HUDEP-2 (cell line): ENCODE results near the gene FADS2.

ENCODE experiments used
- DNase-seq, 76 experiments: peaks; one replicate each; lab custom pipeline; 2025; ENCODE audit not compliant: unreplicated experiment in 76 of 76; lab: John Stamatoyannopoulos, UW

Gene FADS2

DNA sequence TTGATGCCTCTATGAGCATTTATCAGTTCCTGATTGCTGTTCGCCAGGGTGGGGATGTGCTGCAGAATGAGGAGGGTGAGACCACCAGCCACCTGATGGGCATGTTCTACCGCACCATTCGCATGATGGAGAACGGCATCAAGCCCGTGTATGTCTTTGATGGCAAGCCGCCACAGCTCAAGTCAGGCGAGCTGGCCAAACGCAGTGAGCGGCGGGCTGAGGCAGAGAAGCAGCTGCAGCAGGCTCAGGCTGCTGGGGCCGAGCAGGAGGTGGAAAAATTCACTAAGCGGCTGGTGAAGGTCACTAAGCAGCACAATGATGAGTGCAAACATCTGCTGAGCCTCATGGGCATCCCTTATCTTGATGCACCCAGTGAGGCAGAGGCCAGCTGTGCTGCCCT lies 32.6 kb upstream of the FADS2 start:
- DNase-seq, result no peak

DNA sequence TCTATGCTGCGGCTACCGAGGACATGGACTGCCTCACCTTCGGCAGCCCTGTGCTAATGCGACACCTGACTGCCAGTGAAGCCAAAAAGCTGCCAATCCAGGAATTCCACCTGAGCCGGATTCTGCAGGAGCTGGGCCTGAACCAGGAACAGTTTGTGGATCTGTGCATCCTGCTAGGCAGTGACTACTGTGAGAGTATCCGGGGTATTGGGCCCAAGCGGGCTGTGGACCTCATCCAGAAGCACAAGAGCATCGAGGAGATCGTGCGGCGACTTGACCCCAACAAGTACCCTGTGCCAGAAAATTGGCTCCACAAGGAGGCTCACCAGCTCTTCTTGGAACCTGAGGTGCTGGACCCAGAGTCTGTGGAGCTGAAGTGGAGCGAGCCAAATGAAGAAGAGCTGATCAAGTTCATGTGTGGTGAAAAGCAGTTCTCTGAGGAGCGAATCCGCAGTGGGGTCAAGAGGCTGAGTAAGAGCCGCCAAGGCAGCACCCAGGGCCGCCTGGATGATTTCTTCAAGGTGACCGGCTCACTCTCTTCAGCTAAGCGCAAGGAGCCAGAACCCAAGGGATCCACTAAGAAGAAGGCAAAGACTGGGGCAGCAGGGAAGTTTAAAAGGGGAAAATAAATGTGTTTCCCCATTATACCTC lies 32.1 kb upstream of the FADS2 start:
- DNase-seq, result no peak

DNA sequence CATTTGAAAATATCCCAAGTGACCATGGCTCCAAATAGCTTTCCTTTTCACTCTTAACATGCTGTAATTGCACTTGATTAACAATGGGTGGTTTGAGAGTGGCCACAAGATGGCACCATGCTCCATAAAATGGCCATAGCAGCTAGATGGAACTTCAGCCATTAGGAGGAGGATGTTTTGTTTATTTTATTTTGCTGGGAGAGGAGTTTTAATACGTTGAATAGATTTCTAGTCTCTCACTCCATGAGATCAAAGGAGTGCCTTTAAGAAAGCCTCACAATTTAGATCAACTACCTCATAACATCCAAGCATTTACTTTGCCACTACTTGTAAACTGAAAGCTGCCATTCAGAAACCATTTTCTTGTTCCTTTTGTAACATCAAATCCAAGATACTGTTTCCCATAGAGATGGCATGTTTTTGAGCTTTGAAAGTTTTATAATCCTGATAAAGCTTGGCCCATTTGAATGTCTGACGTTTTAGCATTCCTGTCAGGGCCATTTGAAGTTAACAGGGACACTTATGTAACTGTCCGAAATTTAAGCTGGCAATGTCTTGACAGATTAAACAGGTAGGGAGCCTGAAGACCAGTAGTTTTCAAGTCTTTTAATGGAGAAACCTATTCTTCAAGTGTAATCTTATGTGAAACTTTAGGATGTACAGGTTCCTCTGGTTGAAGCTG lies 30.7 kb upstream of the FADS2 start:
- peak in 60 of 76 experiments; percentile 7 to 75 (median 46) for DNase-seq

DNA sequence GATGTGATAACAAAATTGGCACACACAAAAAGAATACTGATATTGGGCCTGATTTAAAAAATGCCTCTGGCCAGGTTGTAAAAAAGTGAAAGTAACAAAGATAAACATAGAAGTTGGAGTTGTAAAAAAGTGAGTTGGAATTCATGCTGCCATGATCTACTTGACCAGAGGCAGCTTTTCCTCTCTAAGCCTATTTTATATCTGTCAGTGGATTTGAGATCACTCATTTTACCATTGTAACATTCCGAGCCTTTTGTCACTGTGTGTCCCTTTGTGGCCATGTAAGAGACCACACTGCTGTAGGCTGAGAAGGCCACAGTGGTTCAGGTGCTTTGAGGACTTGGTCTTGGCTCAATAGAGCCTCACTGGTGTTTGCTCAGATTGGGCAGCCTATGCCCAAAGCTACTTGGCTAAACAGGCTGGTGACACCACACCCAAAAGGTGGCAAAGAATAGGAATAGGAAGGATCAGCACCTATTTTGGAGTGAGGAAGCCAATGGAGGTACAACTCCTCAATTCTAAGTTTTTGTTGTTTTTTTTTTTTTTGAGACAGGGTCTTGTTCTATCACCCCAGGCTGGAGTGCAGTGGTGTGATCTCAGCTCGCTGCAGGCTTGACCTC lies 28.3 kb upstream of the FADS2 start:
- DNase-seq, result no peak

DNA sequence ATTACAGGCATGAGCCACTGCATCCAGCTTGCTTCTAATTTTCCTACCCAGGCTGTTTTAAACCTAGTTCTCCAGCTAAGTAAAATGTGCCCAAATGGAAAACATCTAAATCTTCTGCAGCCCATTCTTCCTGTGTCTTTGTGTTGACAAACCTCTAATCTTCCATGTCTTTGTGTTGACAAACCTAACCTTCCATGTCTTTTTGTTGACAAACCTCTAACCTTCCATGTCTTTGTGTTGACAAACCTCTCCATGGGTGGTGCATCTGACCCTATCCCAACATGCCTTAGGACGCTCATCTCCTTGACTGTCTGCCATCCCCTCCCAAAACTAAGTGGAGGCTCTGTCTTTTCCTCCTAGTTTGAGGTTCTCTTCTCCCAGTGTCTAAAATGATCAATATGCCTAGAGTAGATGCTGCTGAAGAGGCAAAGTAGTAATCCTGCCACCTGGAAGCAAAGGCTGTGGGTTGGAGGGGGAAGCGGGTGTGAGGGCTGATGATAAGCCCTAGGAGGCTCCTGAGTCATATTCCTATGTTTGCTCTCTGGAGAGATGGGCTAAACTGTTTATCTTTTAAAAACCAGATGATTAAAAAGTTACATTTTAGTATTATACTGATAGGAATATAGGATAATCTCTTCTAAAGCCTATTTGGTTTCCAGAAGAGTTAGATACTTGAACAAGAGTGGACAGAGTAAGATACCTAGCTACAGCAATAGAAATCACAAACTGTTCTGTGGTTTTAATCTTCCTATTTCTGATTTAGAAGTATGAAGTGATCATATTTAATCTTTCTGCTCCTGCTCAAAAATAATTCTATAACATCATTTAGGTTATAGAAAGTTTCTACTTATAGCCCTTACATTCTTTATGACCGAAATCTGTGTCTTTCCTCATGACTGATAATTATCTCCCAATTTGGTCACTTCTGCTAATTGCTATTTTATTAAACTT lies 27.5 kb upstream of the FADS2 start:
- peak in 28 of 76 experiments; percentile 5 to 55 (median 25) for DNase-seq

DNA sequence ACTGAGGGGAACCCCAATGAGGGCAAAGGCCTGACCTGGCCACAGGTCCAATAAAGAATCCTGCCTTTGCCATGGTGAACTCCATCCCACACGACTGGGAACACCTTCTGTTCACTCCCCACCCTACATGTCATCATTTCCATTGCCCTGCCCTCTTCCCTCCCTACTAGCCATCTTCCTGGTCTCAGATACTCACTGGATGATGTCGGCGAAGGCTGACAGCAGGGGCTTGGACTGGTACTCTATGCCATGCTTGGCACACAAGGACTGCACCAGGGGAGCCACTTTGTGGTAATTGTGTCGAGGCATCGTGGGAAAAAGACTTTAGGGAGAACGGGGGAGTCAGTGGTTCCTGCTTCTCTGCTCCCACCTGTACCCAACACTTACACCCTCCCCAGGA lies 25.5 kb upstream of the FADS2 start:
- no peak for DNase-seq

DNA sequence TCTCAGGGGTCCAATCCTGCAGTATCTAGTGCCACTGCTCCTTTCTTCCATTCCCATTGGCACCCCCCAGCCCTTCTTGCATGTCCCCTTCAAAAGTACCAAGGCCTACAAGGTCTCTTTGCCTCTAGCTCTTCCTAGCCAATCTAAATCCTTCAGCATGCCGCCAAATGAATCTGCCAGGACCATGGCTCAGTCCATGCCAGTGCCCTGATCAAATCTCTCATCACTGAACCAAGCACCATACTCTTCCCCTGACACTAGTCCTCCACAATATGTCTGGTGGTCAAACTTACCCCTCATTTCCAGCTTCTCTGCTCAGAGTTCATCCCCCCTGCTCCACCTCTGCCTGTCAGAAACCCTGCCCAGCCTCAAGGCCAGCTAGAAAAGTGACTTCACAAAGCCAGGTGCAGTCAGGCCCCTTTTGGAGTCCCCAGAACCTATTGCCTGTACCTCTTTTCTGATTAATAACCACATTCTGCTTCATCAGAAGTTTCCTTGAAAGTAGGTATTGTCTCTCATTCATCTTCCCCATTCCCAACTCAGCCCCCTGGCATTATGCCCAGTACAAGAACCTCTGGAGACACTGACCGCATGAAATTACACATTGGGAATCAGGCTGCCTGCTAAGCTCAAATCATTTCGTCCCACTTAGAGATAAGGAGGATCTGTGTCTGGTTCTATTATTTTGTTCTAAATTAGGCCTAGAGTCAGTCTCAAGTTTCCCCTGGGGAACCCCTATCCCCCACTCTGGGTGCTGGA lies 24.0 kb upstream of the FADS2 start:
- peak in 1 of 76 experiments; percentile 34 for DNase-seq

DNA sequence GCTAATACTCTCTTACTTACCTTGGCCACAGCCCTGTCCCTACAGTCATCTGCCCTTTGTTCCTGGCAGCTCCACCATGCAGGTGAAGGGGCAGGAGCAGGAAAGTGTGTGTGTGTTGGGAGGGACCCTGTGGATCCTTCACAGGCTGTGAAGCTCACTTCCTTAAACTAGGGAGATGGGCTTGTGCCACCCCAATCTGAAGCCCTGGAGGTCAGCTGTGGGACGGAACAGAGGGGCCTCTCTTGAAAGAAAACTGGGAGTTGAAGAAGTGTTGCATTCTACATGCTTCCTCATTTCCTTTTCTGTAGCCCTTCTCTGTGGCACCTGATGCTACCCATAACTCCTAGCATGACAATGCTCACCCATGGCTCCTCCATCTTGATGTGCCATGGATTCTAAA lies 23.0 kb upstream of the FADS2 start:
- DNase-seq, result no peak

DNA sequence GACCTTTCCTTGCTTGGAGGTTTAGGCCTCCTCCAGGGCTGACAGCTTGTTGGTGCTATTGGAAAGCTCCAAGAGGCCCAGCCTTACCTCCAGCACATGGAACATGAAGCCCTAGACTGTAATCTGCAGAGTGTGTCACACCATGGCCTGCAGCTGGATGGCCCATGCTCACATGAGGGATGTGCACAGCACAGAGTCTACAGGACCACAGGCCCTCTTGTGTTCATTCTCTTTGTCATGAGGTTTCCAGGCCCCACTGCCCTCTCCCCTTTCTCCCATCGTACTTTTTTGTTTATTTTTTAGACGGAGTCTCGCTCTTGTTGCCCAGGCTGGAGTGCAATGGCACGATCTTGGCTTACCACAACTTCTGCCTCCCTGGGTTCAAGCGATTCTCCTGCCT lies 21.3 kb upstream of the FADS2 start:
- no peak for DNase-seq

DNA sequence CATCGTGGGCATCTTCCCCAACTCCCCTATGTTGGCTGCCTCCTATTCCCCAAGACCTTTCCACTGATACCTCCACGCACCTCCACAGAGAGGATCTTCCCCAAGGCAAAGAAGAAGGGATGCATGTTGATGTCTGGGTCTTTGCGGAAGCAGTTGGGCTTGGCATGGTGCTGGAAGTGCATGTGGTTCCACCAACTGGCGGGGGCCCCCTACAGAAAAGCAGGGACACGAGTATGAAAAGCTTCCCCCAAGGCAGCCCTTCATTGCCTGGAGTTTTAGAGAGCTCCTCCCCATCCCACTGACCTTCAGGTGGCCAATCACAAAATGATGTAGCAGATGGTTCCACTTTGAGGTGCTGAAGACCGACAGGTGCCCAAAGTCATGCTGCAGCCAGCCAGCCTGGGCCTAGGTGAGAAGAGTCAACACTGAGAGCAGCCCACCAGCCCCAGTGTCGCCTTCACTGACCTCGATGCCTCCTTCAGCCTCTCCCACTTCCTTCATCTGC lies 17.4 kb upstream of the FADS2 start:
- no peak for DNase-seq

DNA sequence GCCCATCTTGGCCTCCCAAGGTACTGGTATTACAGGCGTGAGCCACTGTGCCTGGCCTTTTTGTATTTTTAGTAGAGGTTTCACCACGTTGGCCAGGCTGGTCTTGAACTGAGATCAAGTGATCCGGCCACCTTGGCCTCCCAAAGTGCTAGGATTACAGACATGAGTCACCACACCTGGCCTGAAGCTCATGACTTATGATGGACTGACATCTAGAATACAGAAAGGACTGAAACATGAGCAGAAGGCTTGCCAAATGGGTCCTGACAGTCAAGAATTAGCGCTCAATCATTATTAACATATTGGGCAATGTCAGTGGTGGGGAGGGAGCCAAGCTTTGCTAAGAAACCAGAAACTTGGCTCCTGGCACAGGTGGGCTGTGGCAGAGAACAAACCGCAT lies 16.3 kb upstream of the FADS2 start:
- DNase-seq, result no peak

DNA sequence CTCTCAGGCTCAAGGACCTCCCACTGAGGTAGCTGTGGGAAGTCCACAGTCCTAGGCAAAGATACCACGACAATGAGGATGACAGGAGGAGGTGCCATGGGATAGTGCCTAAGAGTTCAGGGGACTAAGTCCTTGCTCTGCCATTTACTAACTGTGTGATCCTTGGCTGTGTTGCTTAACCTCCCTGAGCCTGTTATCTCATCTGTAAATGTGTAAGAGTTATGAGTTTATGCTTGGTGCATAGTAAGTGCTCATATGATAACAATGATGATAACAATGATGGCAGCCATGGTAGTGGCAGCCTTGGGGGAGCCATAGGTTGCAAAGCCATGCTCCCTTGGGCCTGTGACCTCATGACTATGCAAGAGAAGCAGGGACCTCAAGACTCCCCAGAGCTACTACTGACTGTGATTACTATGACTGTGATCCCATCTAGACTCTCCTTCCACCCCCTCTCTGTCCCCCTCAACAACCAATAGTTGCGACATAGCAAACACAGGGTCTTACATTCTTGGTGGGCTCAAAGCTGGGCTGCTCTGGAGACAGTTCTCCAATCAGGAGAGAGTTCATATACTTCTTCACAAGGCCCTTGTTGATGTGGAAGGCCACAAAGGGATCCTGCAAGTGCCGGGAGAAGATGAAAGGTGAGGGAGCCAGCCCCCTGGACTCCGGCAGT lies 15.2 kb upstream of the FADS2 start:
- DNase-seq, result no peak

DNA sequence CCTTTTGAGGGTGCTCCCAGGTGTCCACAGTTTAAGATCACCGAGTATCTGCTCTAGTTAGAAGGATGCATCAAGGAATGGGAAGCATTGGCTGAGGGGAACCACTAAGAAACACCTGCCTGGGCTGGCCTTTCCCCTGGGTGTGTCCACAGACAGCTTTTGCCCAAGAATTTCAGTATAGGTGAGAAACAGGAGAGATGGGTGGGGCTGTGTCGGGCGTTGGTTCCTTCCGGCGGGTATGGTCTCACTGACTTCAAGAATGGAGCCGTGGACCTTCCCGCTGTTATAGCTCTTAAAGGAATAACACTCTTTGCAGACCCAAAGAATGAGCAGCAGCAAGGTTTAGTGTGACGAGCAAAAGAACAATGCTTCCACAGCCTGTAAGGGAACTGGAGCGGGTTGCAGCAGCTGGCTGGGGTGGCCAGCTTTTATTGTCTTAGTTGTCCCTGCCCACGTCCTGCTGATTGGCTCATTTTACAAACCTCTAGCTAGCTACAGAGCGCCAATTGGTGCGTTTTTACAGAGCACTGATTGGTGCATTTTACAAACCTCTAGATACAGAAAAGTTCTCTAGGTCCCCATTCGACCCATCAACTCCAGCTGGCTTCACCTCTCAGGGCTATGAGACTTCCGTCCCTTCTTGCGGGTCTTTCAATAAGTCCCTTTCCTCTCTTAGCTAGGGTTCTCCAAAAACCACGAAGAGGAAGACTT lies 13.7 kb upstream of the FADS2 start:
- peak in 1 of 76 experiments; percentile 12 for DNase-seq

DNA sequence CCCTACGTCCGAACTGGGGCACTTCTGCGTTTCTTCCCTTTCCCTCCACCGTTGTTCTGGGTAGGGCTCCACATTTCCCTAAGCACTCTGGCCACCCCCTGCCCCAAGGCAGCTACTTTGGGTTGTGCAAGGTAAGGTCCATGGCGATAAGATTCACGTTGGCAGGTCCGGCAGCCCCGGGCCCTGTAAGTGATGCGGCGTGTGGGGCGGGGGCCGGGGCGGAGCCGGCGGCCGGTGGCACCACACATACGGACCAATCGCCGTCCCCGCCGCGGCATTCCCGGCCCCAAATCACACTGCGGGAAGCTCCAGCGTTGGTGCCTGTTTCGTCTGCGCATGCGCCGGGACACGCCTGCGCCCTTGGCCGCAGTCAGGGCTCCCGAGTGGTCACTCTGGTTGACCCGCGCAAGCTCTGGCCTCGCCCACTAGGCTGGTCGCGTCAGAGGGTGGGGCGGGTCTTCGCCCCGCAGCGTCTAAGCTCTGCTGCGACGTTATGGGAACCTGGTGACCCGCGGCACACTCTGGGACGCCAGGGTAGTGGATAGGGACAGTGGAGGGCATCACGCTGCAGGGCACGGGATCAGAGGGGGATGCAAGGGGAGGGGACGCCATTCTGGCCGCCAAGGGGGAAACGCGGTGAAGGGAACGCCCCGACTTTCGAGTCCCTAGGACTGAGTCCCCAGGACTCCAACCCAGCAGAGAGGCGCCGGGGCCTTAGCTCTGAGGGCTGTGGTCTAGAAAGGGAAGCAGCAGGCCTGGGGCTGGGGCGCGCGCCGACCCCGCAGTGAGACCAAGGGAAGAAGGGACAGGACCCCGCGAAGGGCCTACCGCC lies 12.9 kb upstream of the FADS2 start:
- DNase-seq, result peak in 71 of 76 experiments; percentile 27 to 83 (median 62)

DNA sequence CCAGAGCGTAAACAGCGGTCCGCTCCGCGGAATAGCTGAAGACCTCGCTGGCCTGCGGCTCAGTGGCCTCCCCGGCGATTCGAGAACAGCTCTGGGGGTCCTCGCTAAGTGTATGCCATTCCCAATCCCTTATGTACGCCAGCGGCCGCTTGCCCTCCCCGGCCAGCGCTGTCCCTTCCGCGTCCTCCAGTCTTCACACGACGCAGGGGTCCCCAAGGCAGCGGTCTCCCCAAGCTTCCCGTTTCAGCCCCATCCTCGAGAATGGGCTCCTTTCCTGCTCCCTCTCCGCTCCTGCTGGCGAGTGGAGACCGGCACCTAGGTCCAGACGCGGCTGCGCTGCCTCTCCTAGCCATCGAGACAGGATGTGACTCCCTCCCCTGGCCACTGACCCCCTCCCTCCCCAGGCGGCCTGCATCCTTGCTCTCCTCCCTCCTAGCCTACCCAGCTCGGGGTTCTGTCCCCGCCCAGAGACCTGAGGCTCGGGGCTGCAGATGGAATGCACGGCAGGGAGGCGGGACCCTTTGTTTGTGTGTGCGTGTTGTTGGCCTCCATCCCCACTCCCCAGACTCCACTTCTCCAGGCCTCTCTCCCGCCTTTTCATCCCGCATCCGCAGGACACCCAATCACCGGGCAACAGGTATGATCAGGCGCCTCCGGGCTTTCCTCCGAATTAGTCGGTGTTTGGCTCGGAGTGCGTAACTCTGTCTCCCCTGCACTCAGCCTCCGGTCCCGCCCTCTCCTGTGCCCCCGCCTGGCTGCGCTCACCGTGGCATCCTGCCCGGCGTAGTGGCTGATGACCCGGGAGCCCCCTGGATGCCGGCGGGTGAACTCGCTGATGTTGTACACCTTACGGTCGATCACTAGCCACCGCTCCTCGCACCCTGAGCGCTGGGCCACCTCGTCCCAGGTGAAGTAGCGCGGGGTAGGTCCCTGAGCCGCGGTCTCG lies 12.0 kb upstream of the FADS2 start:
- DNase-seq, result peak in 59 of 76 experiments; percentile 12 to 69 (median 50)

DNA sequence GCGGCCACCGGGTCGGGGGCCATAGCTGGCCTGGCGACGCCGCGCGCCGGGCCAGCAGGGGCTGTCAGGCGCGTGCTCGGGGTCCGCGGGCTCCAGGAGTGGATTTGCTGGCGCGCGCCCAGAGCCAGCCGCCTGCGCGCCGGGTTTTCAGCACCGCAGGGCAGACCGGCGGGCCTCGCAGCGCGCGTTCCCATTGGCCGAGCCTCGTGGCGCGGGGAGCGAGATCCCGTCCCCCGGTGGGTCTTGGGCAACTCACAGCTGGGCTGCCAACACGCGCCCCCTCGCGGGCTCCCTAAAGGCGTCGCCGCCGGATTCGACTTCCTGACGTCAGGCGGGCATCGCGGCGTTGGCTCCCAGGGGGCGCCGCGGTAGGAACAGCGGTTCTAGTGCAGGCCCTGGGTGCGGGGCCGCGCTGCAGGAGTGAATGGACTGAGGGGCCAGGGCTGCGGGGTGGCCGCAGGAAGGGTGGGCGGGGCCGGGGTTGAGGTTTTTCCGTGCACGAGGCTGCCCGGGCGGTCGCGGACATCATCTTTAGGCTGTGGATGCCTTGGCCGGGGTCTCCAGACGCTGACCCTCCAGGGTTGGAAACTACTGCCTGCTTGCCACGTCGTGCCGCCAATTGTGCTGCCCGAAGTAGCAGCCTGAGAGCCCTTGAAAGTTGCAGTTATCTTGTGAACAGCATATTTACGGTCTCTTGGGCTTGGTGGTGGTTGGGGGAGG lies 11.2 kb upstream of the FADS2 start, which contains the start of gene FADS1:
Gene FADS1 (minus strand): TSS at position 268 of the 720 bp plus-strand sequence. CDS start 74 bp downstream, at position 194.
- peak in 73 of 76 experiments; percentile 49 to 93 (median 88) for DNase-seq
